ENCODE data around the gene TRIM67. TPM values are rescaled to one million over a fixed set of nuclear protein-coding genes. Genes with fewer than 3 reads are reported as not detected.

Gene TRIM67
- total RNA-seq, 1 donor from 2014 or later = 0.05 TPM

- ATAC-seq (ENCODE audit: poor library complexity) (no peak), DNase-seq (no peak)
- intact Hi-C loops (cut with DNase I) = no loop called here
These were observed 16.1 kb downstream of the TRIM67 start for GRCh38 chr1:231177936-231178335.

DNA sequence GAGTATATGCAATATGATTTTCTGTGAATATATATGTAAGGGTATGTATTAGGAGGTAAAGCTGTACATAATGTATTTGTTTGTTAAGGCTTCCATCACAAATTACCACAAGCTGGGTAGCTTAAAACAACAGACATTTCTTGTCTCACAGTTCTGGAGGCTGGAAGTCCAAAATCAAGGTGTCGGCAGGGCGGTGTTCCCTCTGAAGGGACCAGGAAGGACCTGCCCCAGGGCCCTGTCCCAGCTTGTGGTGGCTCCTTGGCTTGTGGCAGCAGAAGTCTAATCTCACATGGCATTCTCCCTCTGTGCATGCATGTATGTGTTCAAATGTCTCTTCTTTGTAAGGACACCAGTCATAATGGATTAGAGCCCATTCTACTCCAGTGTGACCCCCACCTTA is 17.1 kb downstream of the TRIM67 start:
- DNase-seq = no peak
- ATAC-seq (ENCODE audit: poor library complexity) = no peak
- intact Hi-C loops (cut with DNase I) = no loop called here

GRCh38 chr1:231180034-231180433 is 18.2 kb downstream of the TRIM67 start:
- DNase-seq = no peak
- ATAC-seq (ENCODE audit: poor library complexity) = no peak
- intact Hi-C loops (cut with DNase I) = no loop called here

GRCh38 chr1:231181271-231181670 is 19.4 kb downstream of the TRIM67 start:
- DNase-seq = no peak
- intact Hi-C loops (cut with DNase I) = no loop called here
- no peak for ATAC-seq (ENCODE audit: poor library complexity)

GRCh38 chr1:231182317-231182716 is 20.5 kb downstream of the TRIM67 start:
- intact Hi-C loops (cut with DNase I) = no loop called here
- DNase-seq (no peak), ATAC-seq (ENCODE audit: poor library complexity) (no peak)

- DNase-seq (no peak), ATAC-seq (ENCODE audit: poor library complexity) (no peak)
- intact Hi-C loops (cut with DNase I) = no loop called here
These were observed 22.1 kb downstream of the TRIM67 start for GRCh38 chr1:231183639-231184590.

GRCh38 chr1:231184891-231185290 is 23.0 kb downstream of the TRIM67 start:
- DNase-seq (no peak), ATAC-seq (ENCODE audit: poor library complexity) (no peak)
- intact Hi-C loops (cut with DNase I) = no loop called here

GRCh38 chr1:231185391-231185790 is 23.5 kb downstream of the TRIM67 start:
- DNase-seq (no peak), ATAC-seq (ENCODE audit: poor library complexity) (no peak)
- intact Hi-C loops (cut with DNase I) = no loop called here

DNA sequence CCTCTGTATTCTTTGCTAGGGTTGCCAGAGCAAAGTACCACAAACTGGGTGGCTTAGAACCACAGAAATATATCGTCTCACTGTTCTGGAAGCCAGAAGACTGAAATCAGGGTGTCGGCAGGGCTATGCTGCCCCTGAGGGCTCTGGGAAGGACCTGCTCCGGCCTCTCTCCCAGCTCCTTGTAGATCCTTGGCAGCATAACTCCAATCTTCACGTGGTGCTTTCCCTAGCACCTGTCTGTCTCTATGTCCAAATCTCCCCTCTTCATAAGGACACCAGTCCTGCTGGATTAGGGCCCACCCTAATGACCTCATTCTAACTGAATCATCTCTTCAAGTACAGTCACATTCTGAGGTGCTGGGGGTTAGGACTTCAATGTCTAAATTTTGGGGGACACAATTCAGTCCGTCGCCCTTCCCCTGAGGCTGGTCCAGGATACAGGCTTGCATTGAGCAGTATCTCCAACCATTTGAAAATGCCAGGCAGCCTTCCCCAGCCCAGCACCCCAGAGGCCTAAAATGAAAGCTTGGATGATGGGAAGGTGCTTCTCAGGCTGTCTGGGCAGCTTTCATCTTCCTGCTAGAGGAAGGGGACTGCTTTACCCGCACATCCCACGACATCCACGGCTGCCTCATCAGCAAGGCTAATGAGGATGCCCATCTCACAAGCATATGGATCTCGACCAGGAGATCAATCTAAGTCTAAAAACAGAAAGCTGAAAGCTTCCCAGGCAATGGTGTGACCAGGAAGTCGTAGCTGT is 24.7 kb downstream of the TRIM67 start:
- DNase-seq = no peak
- intact Hi-C loops (cut with DNase I) = no loop called here
- no peak for ATAC-seq (ENCODE audit: poor library complexity)

- ATAC-seq (ENCODE audit: poor library complexity) (no peak), DNase-seq (no peak)
- intact Hi-C loops (cut with DNase I) = no loop called here
These were observed 25.7 kb downstream of the TRIM67 start for GRCh38 chr1:231187571-231187970.

DNA sequence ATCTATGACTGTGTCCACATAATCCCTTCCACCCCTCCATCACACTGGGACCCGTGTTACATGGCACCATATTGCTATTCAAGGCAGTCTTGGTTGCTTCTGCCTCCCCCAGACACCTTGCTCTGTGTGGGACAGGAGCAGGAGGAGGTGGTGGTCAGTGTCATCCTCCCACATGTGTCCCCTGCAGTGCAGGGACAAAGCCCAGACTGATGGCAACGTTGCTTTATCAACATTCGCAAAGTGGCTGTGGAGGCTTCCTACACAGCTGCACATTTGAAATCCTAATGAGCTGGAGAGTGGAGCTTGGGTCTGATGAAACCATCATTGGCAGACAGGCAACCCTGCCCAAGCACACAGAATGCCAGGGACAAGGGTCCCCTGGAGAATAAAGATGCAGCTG is 26.2 kb downstream of the TRIM67 start:
- ATAC-seq (ENCODE audit: poor library complexity) = no peak
- intact Hi-C loops (cut with DNase I) = no loop called here
- DNase-seq = no peak

- no peak for DNase-seq
- no peak for ATAC-seq (ENCODE audit: poor library complexity)
- intact Hi-C loops (cut with DNase I) = no loop called here
These were observed 26.9 kb downstream of the TRIM67 start for GRCh38 chr1:231188768-231189167.

- intact Hi-C loops (cut with DNase I) = no loop called here
- ATAC-seq (ENCODE audit: poor library complexity) = no peak
- no peak for DNase-seq
These were observed 27.9 kb downstream of the TRIM67 start for GRCh38 chr1:231189683-231190270.

DNA sequence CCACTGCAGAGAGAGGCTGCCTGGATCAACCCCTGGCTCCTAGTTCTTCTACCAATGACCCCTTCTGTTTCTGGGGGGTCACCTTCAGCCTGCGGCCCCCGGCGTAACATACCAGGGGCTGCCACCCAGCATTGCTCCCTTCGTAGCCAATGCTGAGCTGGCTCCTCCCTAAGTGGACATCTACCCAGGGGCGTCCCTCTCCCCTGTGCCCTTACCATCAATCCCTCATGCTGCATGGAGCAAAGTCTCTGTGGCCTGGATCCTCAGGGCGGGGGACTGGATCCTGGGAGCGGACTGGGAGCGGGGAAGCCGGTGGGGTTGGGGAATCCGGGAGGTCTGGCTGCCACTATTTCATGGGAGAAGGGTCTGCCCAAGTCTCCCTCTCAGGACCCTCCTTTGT is 28.6 kb downstream of the TRIM67 start:
- intact Hi-C loops (cut with DNase I) = no loop called here
- DNase-seq (no peak), ATAC-seq (ENCODE audit: poor library complexity) (no peak)

- ATAC-seq (ENCODE audit: poor library complexity) (peak; percentile 91), DNase-seq (peak; percentile 59)
- intact Hi-C loops (cut with DNase I) = no loop called here
These were observed 30.8 kb downstream of the TRIM67 start for GRCh38 chr1:231192620-231193163.

DNA sequence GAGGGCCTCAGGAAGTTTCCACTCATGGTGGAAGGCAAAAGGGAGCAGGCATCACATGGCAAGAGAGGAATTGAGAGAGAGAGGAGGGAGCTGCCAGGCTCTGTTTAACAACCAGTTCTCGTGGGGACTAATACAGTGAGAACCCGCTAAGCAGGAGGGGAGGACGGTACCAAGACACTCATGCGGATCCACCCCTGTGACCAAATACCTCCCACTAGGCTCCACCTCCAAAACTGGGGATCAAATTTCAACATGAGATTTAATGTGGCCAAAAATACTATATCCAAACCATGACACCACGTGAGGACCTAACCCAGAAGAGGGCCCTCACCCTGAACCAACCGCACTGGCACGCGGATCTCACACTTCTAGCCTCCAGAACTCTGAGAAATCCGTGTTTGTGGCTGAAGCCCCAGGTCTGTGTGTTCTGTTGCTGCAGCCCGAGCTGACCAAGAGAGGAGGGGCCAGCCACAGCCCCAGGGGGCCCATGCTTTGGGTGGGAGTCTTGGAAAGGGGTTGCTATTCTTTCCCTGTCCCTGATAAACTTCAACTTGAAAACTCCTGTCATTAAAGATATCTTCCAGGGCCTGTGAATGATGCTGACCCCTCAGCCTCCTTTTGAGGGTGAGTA is 32.0 kb downstream of the TRIM67 start:
- intact Hi-C loops (cut with DNase I) = no loop called here
- no peak for DNase-seq
- no peak for ATAC-seq (ENCODE audit: poor library complexity)

DNA sequence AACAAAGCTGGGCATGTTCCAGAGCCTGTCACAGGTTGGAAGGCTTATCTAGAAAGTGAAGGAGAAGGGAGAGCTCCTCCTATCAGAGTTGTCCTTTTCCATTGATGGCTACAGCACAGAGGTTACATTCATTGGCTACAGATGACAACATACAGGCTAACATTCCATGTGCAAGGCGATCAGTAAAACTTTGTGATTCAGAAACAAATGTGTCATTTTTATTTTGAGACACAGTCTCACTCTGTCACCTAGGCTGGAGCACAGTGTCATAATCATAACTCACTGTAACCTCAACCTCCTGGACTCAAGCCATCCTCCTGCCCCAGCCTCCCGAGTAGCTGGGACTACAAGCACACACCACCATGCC is 32.6 kb downstream of the TRIM67 start:
- intact Hi-C loops (cut with DNase I) = no loop called here
- no peak for ATAC-seq (ENCODE audit: poor library complexity)

DNA sequence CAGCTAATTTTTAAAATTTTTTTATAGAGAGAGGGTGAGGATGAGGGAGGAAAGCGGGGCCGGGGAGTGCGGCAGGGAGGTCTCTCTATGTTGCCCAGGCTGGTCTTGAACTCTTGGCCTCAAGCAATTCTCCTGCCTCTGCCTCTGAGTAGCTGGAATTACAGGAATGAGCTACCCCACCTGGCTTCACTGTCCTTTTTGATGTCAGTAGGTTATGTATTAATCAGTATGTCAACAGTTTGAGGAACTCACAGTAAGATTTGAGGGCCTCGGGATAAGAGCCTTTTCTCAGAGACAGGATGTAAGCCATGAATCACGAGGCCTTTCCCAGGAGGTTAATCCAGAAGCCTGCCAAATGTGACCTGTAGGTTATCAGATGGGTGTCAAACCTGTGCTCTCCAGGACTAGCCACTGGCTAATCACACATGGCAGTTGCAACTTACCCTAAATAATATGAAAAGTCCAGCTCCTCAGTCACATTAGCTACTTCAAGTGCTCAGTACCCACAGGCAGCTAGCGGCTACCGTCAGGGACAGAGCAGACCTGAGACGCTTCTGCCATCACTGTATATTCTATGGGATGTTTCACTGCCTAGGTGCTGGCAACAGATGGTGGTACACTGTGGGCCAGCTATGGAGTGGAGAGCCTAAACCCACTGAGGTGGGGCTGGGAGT is 33.1 kb downstream of the TRIM67 start:
- intact Hi-C loops (cut with DNase I) = no loop called here
- ATAC-seq (ENCODE audit: poor library complexity) (no peak), DNase-seq (no peak)

More for the DNA sequence above, 32.6 kb downstream of the TRIM67 start:
- DNase-seq = no peak

Data from Right ventricle myocardium superior (tissue), 1 donor.